PC-9 (cell line): Measurements from ENCODE around the gene DLX4.

Source experiments
- CTCF ChIP-seq: fragments of 200-600 bp; sonication (generic); conservative IDR thresholded peaks from 2 replicates; pipeline ENCODE4 v1.6.1; 2017; ENCODE audit warnings: mixed run types, antibody characterized with exemption, mild to moderate bottlenecking, moderate library complexity
- EZH2 ChIP-seq: fragments of 200-600 bp; sonication (generic); IDR thresholded peaks from 2 replicates; pipeline ENCODE4 v1.8.0; 2017; ENCODE audit warnings: antibody characterized with exemption, low read depth

- no peak for TF ChIP-seq CTCF
- no peak for TF ChIP-seq EZH2
These were observed 1.8 kb upstream of the DLX4 start for GRCh38 chr17:49967205-49967604.
